Ramos (cell line): Measurements from ENCODE around the gene SLC25A47.

Experiments used
- in situ Hi-C: fragments of 300-500 bp; cut with MboI; formaldehyde crosslinking; loops from one replicate; pipeline ENCODE4 v1.14.3; 2022; ENCODE audit warnings: low sequenced_read_pairs; ENCODE audit not compliant: unreplicated experiment

Gene SLC25A47

GRCh38 chr14:100322138-100322957, 791 bp upstream of the SLC25A47 start:
- in situ Hi-C loops: no loop called here

GRCh38 chr14:100323942-100324307, 786 bp downstream of the SLC25A47 start:
- in situ Hi-C loops: no loop called here

GRCh38 chr14:100325231-100325632, 2.1 kb downstream of the SLC25A47 start:
- in situ Hi-C loops: no loop called here

- in situ Hi-C loops: no loop called here
Measured at GRCh38 chr14:100325958-100326357, 2.8 kb downstream of the SLC25A47 start.

- in situ Hi-C loops: no loop called here
Measured at GRCh38 chr14:100327128-100327527, 4.0 kb downstream of the SLC25A47 start.

GRCh38 chr14:100328495-100329163, 5.5 kb downstream of the SLC25A47 start:
- in situ Hi-C loops: no loop called here

- in situ Hi-C loops: no loop called here
Measured at GRCh38 chr14:100329233-100330006, 6.3 kb downstream of the SLC25A47 start.

GRCh38 chr14:100330007-100330344, 6.8 kb downstream of the SLC25A47 start:
- in situ Hi-C loops: no loop called here

GRCh38 chr14:100330388-100330931, 7.3 kb downstream of the SLC25A47 start:
- in situ Hi-C loops: no loop called here

GRCh38 chr14:100332071-100332639, 9.0 kb downstream of the SLC25A47 start:
- in situ Hi-C loops: no loop called here

- in situ Hi-C loops: no loop called here
Measured at GRCh38 chr14:100332797-100333196, 9.7 kb downstream of the SLC25A47 start.

GRCh38 chr14:100333311-100333710, 10.2 kb downstream of the SLC25A47 start:
- in situ Hi-C loops: no loop called here

- in situ Hi-C loops: no loop called here
Measured at GRCh38 chr14:100333827-100334226, 10.7 kb downstream of the SLC25A47 start.

- in situ Hi-C loops: no loop called here
Measured at GRCh38 chr14:100334904-100335303, 11.8 kb downstream of the SLC25A47 start.

- in situ Hi-C loops: no loop called here
Measured at GRCh38 chr14:100336618-100337530, 13.7 kb downstream of the SLC25A47 start.

- in situ Hi-C loops: no loop called here
Measured at GRCh38 chr14:100339766-100340422, 16.8 kb downstream of the SLC25A47 start.

GRCh38 chr14:100340423-100340813, 17.3 kb downstream of the SLC25A47 start:
- in situ Hi-C loops: no loop called here

GRCh38 chr14:100341301-100342031, 18.3 kb downstream of the SLC25A47 start:
- in situ Hi-C loops: no loop called here
